Hepatocyte (in vitro differentiated cells): Measurements from ENCODE around the gene IAH1. TPM values are rescaled to one million over a fixed set of nuclear protein-coding genes. Genes with fewer than 3 reads are reported as not detected.
A peak's percentile ranks its signal among the peaks of the same experiment; 100 is the strongest.

ENCODE experiments used
- DNase-seq: peaks from one replicate; pipeline ENCODE4 v3.0.0-alpha.2; 2016; ENCODE audit warnings: low spot score
- H2AFZ ChIP-seq: fragments of 200-600 bp; sonication (generic); 2 replicates; pipeline ENCODE4 v1.6.0; 2016; ENCODE audit warnings: antibody characterized with exemption, mild to moderate bottlenecking
- H3K27ac ChIP-seq: fragments of 200-600 bp; sonication (generic); 2 replicates; pipeline ENCODE4 v1.5.1; 2016; ENCODE audit warnings: mild to moderate bottlenecking
- H3K27me3 ChIP-seq: fragments of 200-600 bp; sonication (generic); 2 replicates; pipeline ENCODE4 v1.6.1; 2016
- H3K36me3 ChIP-seq: fragments of 200-600 bp; sonication (generic); replicated peaks from 2 replicates; pipeline ENCODE4 v1.5.1; 2016; ENCODE audit warnings: low read depth; ENCODE audit not compliant: insufficient read depth
- H3K4me1 ChIP-seq: fragments of 200-600 bp; sonication (generic); 2 replicates; pipeline ENCODE4 v1.5.1; 2016; ENCODE audit warnings: mild to moderate bottlenecking, moderate library complexity; ENCODE audit not compliant: insufficient read depth
- H3K4me2 ChIP-seq: fragments of 200-600 bp; sonication (generic); 2 replicates; pipeline ENCODE4 v1.6.0; 2016
- H3K4me3 ChIP-seq: fragments of 200-600 bp; sonication (generic); 2 replicates; pipeline ENCODE4 v1.5.1; 2016; ENCODE audit warnings: mild to moderate bottlenecking
- H3K79me2 ChIP-seq: fragments of 200-600 bp; sonication (generic); 2 replicates; pipeline ENCODE4 v1.6.0; 2017; ENCODE audit warnings: mild to moderate bottlenecking
- H3K9me2 ChIP-seq: fragments of 200-600 bp; sonication (generic); replicated peaks from 2 replicates; pipeline ENCODE4 v1.6.0; 2017; ENCODE audit warnings: mild to moderate bottlenecking; ENCODE audit not compliant: insufficient read depth
- H3K9me3 ChIP-seq: fragments of 200-600 bp; sonication (generic); 2 replicates; pipeline ENCODE4 v1.5.1; 2016; ENCODE audit warnings: low read depth, mild to moderate bottlenecking
- H4K20me1 ChIP-seq: fragments of 200-600 bp; sonication (generic); 2 replicates; pipeline ENCODE4 v1.6.0; 2016; ENCODE audit warnings: mild to moderate bottlenecking; ENCODE audit not compliant: insufficient read depth, poor library complexity, severe bottlenecking
- EZH2 ChIP-seq: fragments of 200-600 bp; sonication (generic); IDR thresholded peaks from 2 replicates; pipeline ENCODE4 v1.6.1; 2016; ENCODE audit warnings: antibody characterized with exemption, mild to moderate bottlenecking, borderline replicate concordance
- EZH2phosphoT487 ChIP-seq: fragments of 200-600 bp; sonication (generic); IDR thresholded peaks from one replicate; pipeline ENCODE4 v1.6.1; 2018; ENCODE audit warnings: antibody characterized with exemption, mild to moderate bottlenecking, low read depth, moderate library complexity; ENCODE audit not compliant: unreplicated experiment, severe bottlenecking
- WGBS: methylation state at CpG from one replicate; pipeline ENCODE4 v1.1.6; 2016; ENCODE audit warnings: low lambda C conversion rate; ENCODE audit errors: missing lambda C conversion rate; 5-methylcytosine and 5-hydroxymethylcytosine counted together
- polyA plus RNA-seq: library from polyadenylated mRNA; unstranded; fragments of >200 nt; fragmentation: Nextera tagmentation; extraction: Ambion mirVana; gene quantifications from 2 replicates; pipeline ENCODE4 v1.2.1, GENCODE V29; 2016
- total RNA-seq: library from RNA; depleted of rRNA; stranded (reverse); fragments of >200 nt; gene quantifications from 2 replicates; pipeline ENCODE4 v1.2.3, GENCODE V29; 2014
- TF ChIP-seq, protein P1 (sequence below): fragments of 200-600 bp; sonication (generic); IDR thresholded peaks from 2 replicates; pipeline ENCODE4 v1.5.1; 2016; ENCODE audit warnings: antibody characterized with exemption, mild to moderate bottlenecking; ENCODE audit not compliant: poor library complexity

IAH1 gene
- total and polyA plus RNA-seq, 2 experiments from 2014 or later, result 44.2 to 46.7 TPM

- Histone ChIP-seq H3K36me3 (no peaks in the 10 kb centered on the region), H2AFZ (peak overlapping the region; percentile 69), H3K27me3 (no peaks in the 10 kb centered on the region), H3K79me2 (peaks cover 28% of the 10 kb centered on the region), H3K4me1 (no peaks in the 10 kb centered on the region), H3K9me3 (no peaks in the 10 kb centered on the region), H3K27ac (peak overlapping the region; percentile 83), H3K4me3 (peak overlapping the region; percentile 59), H3K9me2 (no peaks in the 10 kb centered on the region), H3K4me2 (peak overlapping the region; percentile 99), H4K20me1 (peaks cover 4% of the 10 kb centered on the region)
- 47% methylated on average over 24 of the region's 24 CpGs for WGBS
- TF ChIP-seq, protein P1, sequence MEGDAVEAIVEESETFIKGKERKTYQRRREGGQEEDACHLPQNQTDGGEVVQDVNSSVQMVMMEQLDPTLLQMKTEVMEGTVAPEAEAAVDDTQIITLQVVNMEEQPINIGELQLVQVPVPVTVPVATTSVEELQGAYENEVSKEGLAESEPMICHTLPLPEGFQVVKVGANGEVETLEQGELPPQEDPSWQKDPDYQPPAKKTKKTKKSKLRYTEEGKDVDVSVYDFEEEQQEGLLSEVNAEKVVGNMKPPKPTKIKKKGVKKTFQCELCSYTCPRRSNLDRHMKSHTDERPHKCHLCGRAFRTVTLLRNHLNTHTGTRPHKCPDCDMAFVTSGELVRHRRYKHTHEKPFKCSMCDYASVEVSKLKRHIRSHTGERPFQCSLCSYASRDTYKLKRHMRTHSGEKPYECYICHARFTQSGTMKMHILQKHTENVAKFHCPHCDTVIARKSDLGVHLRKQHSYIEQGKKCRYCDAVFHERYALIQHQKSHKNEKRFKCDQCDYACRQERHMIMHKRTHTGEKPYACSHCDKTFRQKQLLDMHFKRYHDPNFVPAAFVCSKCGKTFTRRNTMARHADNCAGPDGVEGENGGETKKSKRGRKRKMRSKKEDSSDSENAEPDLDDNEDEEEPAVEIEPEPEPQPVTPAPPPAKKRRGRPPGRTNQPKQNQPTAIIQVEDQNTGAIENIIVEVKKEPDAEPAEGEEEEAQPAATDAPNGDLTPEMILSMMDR, result peak; percentile 25
- TF ChIP-seq EZH2phosphoT487 (no peak), EZH2 (no peak)
- peak; percentile 68 for DNase-seq
Observed at GRCh38 chr2:9473308-9473984, 905 bp upstream of the IAH1 start.

GRCh38 chr2:9473985-9474360 is 378 bp upstream of the IAH1 start:
- TF ChIP-seq EZH2 (no peak), EZH2phosphoT487 (no peak)
- TF ChIP-seq, protein P1, result no peak

GRCh38 chr2:9477914-9478313 is 3.6 kb downstream of the IAH1 start:
- H3K4me1 ChIP-seq, result no peaks in the 10 kb centered on the region
- no peak overlapping the region for H3K4me3 ChIP-seq
- TF ChIP-seq EZH2, result no peak
- TF ChIP-seq, protein P1, result no peak
- TF ChIP-seq EZH2phosphoT487, result no peak
- no peak for DNase-seq
- WGBS, result 92% methylated on average over 7 of the region's 7 CpGs
- no peaks in the 10 kb centered on the region for H3K36me3 ChIP-seq
- no peaks in the 10 kb centered on the region for H3K9me2 ChIP-seq
- H3K9me3 ChIP-seq, result no peaks in the 10 kb centered on the region
- H3K4me2 ChIP-seq, result no peak overlapping the region
- H3K27me3 ChIP-seq, result no peaks in the 10 kb centered on the region
- no peak overlapping the region for H3K27ac ChIP-seq
- peaks cover 4% of the 10 kb centered on the region for H4K20me1 ChIP-seq
- no peak overlapping the region for H2AFZ ChIP-seq
- peaks cover 43% of the 10 kb centered on the region for H3K79me2 ChIP-seq

More at GRCh38 chr2:9473985-9474360, 378 bp upstream of the IAH1 start:
- 24% methylated on average over 36 of the region's 39 CpGs for WGBS
- Histone ChIP-seq H3K79me2 (peaks cover 34% of the 10 kb centered on the region), H3K4me2 (peak overlapping the region; percentile 99), H3K36me3 (no peaks in the 10 kb centered on the region), H3K27me3 (no peaks in the 10 kb centered on the region), H3K9me3 (no peaks in the 10 kb centered on the region), H3K4me1 (no peaks in the 10 kb centered on the region), H3K4me3 (peak overlapping the region; percentile 59), H4K20me1 (peaks cover 4% of the 10 kb centered on the region), H3K9me2 (no peaks in the 10 kb centered on the region), H2AFZ (peak overlapping the region; percentile 69), H3K27ac (peak overlapping the region; percentile 83)
- DNase-seq, result peak; percentile 47
